Transverse colon (tissue), 4 donors: Measurements from ENCODE around the gene CLSTN2.

ENCODE experiments used
- CTCF ChIP-seq, 5 experiments: fragments of 200-600 bp in 3 of 5; fragments of 450-650 bp in 2 of 5; sonication (generic) in 3 of 5; IDR thresholded peaks; 1 replicate in 2 of 5; 2 replicates in 3 of 5; pipeline ENCODE4 v1.5.1; 2016 to 2017; ENCODE audit warnings: antibody characterized with exemption in 5 of 5, inconsistent platforms in 3 of 5, mild to moderate bottlenecking in 2 of 5, moderate library complexity in 1 of 5
- POLR2A ChIP-seq: fragments of 450-650 bp; IDR thresholded peaks from one replicate; pipeline ENCODE4 v1.6.1; 2016; ENCODE audit warnings: antibody characterized with exemption, mild to moderate bottlenecking, moderate library complexity
- POLR2AphosphoS5 ChIP-seq, 3 donors: sonication (generic); formaldehyde crosslinking; IDR thresholded peaks; one replicate each; pipeline ENCODE4 v1.6.1; 2016; ENCODE audit warnings: antibody characterized with exemption in 3 of 3

DNA sequence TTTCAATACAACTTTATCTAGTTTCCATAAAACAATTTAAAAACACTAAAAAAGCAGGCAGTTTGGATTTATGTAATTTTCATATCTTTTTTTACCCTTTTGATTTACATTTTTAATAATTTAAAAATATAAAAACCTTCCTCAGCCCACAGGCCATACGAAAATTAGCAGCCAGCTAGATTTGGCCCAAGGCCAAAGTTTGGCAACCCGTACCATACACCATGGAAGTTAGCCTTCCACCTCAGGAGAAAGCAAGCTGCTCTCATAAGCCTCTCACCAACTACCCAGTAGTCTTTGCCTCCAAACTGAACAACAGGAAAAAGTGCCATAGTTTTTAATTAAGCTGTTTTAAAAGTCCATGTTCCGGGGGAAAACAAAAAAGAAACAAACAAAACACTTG lies 635.6 kb downstream of the CLSTN2 start:
- TF ChIP-seq CTCF (IDR thresholded peaks at IDR 0.05) (no peak), POLR2AphosphoS5 (IDR thresholded peaks at IDR 0.05) (no peak), POLR2A (no peak)
